ENCODE results near the gene SYK. TPM values are rescaled to one million over a fixed set of nuclear protein-coding genes. Genes with fewer than 3 reads are reported as not detected.
A peak's percentile ranks its signal among the peaks of the same experiment; 100 is the strongest.

SYK gene
- polyA plus RNA-seq, 6 donors from 2014 or later, result 163 to 261 (median 214) TPM

DNA sequence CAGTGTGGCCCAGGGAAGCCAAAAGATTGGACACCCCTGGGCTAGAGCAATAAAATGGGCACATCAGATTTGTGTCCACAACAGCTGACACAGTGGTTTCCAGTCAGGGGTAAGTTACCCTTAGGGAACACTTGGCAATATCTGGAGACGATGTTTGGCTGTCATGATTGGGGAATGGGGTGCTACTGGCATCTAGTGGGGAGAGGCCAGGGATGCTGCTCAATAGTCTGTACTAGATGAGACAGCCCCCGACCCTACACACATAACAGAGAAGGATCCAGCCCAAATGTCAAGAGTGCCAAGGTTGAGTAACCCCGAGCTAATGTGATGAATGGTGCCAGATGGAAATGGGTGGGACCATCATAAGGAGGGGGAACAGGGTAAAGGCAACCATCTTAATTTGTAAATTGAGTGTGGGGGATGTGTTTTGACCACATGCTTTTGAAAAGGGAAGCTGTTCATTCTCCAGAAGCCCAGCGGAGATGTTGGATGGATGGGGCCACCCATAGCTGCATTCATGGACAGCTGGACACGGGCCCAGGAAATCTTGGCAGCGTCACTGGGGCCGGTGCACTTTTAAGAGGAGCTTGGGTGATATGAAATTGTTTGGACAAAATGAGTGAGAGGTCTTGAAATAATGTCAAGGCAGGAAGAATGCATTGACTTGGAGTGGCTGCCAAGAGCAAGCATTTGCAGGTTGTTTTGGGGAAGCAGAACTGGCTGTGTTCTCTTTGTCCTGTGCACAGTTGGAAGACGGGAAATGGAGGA, 33.4 kb downstream of the SYK start:
- no peak for ATAC-seq (ENCODE audit: low read depth in 2 of 2)
- peak overlapping the region in 7 of 8 donors; percentile 28 to 71 (median 50) for H3K4me3 Mint-ChIP-seq
- H3K27ac Mint-ChIP-seq, result peak overlapping the region; percentile 36 to 95 (median 82)
- H3K36me3 Mint-ChIP-seq, result peaks cover 26 to 59% of the 10 kb centered on the region in 2 donors
- H3K27me3 Mint-ChIP-seq, result no peaks in the 10 kb centered on the region
- DNase-seq, result no peak
- no peaks in the 10 kb centered on the region for H3K9me3 Mint-ChIP-seq
- H3K4me1 Mint-ChIP-seq, result peaks cover 77 to 98% (median 88%) of the 10 kb centered on the region in 3 donors

DNA sequence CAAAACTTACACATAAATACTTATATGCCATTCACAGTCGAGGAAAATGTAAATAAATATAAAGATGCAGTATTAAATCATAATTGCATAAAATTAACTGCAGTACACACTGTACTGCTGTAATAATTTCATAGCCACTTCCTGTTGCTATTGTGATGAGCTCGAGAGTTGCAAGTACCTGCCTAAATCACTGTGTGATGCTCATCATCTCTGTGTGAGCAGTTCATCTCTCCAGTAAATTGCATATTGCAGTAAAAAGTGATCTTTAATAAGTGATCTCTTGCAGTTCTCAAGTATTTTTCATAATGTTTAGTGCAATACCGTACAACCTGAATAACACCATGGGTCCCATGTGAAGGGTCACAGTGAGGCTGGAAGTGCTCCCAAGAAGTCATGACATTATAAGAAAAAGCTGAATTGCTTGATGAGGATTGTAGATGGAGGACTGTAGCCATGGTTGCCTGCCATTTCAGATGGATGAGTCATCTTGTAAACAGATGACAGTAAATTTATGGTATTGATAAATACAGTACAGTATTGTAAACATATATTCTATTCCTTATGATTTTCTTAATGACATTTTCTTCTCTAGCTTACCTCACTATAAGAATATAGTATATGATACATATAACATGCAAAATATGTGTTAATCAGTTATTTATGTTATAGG, 34.9 kb downstream of the SYK start:
- Mint-ChIP-seq H3K4me1 (peaks cover 69 to 86% (median 75%) of the 10 kb centered on the region in 3 donors), H3K27me3 (no peaks in the 10 kb centered on the region), H3K9me3 (no peaks in the 10 kb centered on the region), H3K36me3 (peaks cover 26 to 48% of the 10 kb centered on the region in 2 donors), H3K27ac (peak overlapping the region; percentile 6 to 94 (median 54)), H3K4me3 (peak overlapping the region in 1 of 8 donors; percentile 6)
- DNase-seq, result no peak
- ATAC-seq (ENCODE audit: low read depth in 2 of 2), result no peak

DNA sequence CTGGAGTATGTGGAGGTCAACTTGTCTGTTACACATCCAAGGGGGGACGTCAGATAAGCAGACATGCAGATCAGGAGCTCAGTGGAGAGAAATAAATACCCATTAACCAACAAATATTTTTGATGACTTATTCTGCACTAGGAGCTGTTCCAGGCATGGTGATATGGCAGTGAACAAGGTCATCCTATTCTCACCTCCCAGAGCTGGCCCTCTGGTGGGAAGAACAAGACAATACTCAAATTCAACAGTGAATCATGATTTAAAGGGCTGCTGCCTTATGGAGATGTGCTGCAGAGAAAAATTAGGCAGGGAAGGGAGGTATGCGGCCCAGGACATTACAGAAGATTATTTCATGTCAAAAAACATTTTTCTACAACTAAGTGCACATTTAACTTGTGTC, 36.5 kb downstream of the SYK start:
- no peaks in the 10 kb centered on the region for H3K27me3 Mint-ChIP-seq
- no peak for DNase-seq
- H3K4me1 Mint-ChIP-seq, result peaks cover 55 to 71% (median 59%) of the 10 kb centered on the region in 3 donors
- peak overlapping the region in 5 of 6 donors; percentile 64 to 97 (median 84) for H3K27ac Mint-ChIP-seq
- no peaks in the 10 kb centered on the region for H3K9me3 Mint-ChIP-seq
- ATAC-seq (ENCODE audit: low read depth in 2 of 2), result peak; percentile 30 to 39
- peaks cover 18 to 33% of the 10 kb centered on the region in 2 donors for H3K36me3 Mint-ChIP-seq
- H3K4me3 Mint-ChIP-seq, result peak overlapping the region in 5 of 8 donors; percentile 19 to 73 (median 60)

DNA sequence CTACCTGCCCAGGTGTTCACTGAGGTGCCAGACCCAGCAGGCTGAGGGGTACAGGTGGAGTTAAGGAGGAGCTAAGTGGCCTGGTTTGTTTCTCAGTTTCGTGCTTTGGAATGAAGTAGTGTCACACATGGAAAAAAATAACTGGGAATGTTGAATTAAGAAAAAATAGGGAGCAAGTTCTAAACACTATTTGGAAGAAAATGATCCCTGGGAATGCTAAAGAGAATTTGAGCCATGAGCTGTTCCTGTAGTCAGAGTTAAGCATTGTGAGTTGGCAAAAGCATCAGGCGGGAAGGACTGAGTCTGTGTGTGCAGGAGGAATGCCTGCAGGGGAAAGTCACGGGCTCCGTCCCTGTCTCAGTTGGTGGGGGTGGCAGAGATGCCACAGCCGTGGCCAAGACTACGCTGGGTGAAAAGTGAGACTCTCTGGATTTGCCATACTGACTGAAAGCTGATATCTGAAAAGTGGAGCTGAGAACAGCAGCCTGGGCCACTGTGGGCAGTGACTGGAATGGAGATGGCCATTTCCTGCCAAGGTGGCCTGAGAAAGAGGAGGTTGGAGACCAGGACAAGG, 37.0 kb downstream of the SYK start:
- ATAC-seq (ENCODE audit: low read depth in 2 of 2), result no peak
- Mint-ChIP-seq H3K9me3 (no peaks in the 10 kb centered on the region), H3K27me3 (no peaks in the 10 kb centered on the region), H3K4me3 (peak overlapping the region in 7 of 8 donors; percentile 19 to 77 (median 55)), H3K4me1 (peaks cover 50 to 65% (median 53%) of the 10 kb centered on the region in 3 donors), H3K27ac (peak overlapping the region; percentile 12 to 97 (median 62)), H3K36me3 (peaks cover 18 to 28% of the 10 kb centered on the region in 2 donors)
- no peak for DNase-seq

DNA sequence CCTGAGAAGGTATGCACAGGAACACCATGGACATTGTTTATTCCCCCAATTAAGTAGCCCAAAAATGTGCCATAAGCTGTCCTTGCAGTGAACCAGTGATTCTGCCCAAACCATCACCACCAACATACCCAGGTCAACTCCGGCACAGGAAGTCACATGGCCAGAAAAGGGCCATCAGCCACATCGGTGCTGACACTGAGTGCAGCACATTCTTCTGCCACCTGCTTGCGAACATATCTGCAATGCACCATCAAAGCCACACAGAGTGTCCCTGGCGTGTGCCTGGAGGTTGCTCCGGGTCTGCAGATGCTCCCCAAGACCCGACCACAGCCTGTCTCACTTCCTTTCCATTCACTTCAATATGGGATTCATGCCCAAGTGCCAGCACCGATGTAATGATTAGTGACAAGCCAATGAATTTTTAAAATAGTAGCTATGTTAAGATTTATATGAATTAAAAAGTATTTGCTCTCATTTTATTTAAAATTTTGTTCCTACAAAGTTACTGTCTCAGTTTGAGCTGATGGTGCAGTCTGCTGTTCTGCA, 37.6 kb downstream of the SYK start:
- no peak for DNase-seq
- ATAC-seq (ENCODE audit: low read depth in 2 of 2), result peak; percentile 46 to 47

DNA sequence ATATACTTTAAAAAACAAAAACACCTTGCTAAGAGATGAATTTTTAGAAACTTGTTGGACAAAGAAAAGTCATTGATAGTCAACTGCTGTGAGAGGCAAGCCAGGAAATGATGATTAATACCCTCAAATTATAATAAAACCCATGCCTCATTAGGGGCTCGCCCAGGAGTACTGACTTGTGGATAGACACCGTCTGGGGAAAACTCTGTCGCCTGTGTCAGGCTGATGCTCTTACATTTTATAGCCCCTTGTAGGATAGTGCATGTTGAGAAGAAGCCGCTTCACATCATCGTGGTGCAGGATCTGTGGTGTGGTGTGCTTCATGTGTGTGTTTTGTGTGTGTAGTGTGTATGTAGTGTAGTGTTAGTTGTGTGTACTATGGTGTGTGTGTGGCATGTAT, 39.1 kb downstream of the SYK start:
- ATAC-seq (ENCODE audit: low read depth in 2 of 2) (no peak), DNase-seq (no peak)
- H3K27me3 Mint-ChIP-seq, result no peaks in the 10 kb centered on the region
- peaks cover 12 to 14% of the 10 kb centered on the region in 2 donors for H3K36me3 Mint-ChIP-seq
- no peaks in the 10 kb centered on the region for H3K9me3 Mint-ChIP-seq
- H3K27ac Mint-ChIP-seq, result no peak overlapping the region
- H3K4me1 Mint-ChIP-seq, result peaks cover 31 to 45% (median 34%) of the 10 kb centered on the region in 3 donors
- H3K4me3 Mint-ChIP-seq, result no peak overlapping the region

More for the DNA sequence above, 37.6 kb downstream of the SYK start:
- Mint-ChIP-seq H3K27ac (peak overlapping the region in 5 of 6 donors; percentile 56 to 90 (median 64)), H3K36me3 (peaks cover 18 to 22% of the 10 kb centered on the region in 2 donors), H3K27me3 (no peaks in the 10 kb centered on the region), H3K4me3 (peak overlapping the region in 7 of 8 donors; percentile 23 to 77 (median 50)), H3K4me1 (peaks cover 44 to 59% (median 48%) of the 10 kb centered on the region in 3 donors), H3K9me3 (no peaks in the 10 kb centered on the region)

DNA sequence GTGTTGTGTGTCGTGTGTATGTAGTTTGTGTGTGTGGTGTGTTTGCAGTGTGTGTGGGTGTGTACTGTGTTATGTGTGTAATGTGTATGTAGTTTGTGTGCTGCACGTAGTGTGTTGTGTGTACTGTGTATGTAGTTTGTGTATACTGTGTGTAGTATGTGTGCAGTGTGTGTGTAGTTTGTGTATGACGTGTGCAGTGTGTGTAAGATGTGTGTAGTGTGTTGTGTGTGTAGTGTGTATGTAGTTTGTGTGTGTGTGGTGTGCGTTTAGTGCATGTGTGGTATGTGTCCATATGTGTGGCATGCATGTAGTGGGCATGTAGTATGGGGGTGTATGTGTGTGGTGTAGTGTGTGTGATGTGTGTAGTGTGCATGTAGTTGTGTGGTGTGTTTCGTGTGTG, 39.6 kb downstream of the SYK start:
- DNase-seq, result no peak
- Mint-ChIP-seq H3K27me3 (no peaks in the 10 kb centered on the region), H3K36me3 (peaks cover 12 to 16% of the 10 kb centered on the region in 2 donors), H3K4me1 (peaks cover 31 to 40% (median 34%) of the 10 kb centered on the region in 3 donors), H3K27ac (no peak overlapping the region), H3K4me3 (no peak overlapping the region), H3K9me3 (no peaks in the 10 kb centered on the region)
- ATAC-seq (ENCODE audit: low read depth in 2 of 2), result no peak

DNA sequence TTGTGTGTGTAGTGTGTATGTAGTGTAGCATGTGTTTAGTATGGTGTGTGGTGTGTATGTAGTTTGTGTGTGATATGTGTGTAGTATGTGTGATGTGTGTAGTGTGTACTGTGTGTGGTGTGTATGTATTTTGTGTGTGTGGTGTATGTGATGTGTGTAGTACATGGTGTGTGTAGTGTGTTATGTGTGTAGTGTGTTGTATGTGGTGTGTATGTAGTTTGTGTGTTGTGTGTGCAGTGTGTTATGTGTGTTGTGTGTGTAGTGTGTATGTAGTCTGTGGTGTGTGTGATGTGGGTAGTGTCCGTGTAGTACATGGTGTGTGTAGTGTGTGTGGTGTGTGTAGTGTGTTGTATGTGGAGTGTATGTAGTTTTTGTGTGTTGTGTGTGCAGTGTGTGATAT, 40.0 kb downstream of the SYK start:
- peaks cover 12 to 14% of the 10 kb centered on the region in 2 donors for H3K36me3 Mint-ChIP-seq
- ATAC-seq (ENCODE audit: low read depth in 2 of 2), result no peak
- no peak overlapping the region for H3K27ac Mint-ChIP-seq
- H3K4me1 Mint-ChIP-seq, result peaks cover 31 to 38% (median 34%) of the 10 kb centered on the region in 3 donors
- no peak overlapping the region for H3K4me3 Mint-ChIP-seq
- no peaks in the 10 kb centered on the region for H3K27me3 Mint-ChIP-seq
- DNase-seq, result no peak
- H3K9me3 Mint-ChIP-seq, result no peaks in the 10 kb centered on the region

DNA sequence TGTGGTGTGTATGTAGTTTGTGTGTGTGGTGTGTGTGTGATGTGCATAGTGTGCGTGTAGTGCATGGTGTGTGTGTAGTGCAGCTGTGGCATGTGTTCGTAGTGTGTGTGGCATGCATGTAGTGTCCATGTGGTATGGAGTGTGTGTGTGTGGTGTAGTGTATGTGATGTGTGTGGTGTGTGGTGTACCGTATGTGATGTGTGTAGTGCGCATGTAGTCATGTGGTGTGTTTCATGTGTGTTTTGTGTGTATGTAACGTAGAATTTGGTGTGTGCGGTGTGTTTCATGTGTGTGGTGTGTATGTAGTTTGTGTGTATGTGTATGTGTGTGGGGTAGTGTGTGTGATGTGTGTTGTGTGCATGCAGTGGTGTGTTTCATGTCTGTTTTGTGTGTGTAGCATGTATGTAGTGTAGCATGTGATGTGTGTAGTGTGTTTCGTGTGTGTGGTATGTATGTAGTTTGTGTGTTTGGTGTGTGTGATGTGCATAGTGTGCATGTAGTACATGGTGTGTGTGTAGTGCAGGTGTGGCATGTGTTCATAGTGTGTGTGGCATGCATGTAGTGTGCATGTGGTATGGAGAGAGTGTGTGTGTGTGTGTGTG, 40.7 kb downstream of the SYK start:
- Mint-ChIP-seq H3K4me1 (peaks cover 29 to 34% (median 30%) of the 10 kb centered on the region in 3 donors), H3K27ac (no peak overlapping the region), H3K9me3 (no peaks in the 10 kb centered on the region), H3K36me3 (peaks cover 8 to 11% of the 10 kb centered on the region in 2 donors), H3K27me3 (no peaks in the 10 kb centered on the region), H3K4me3 (no peak overlapping the region)
- ATAC-seq (ENCODE audit: low read depth in 2 of 2) (no peak), DNase-seq (no peak)

DNA sequence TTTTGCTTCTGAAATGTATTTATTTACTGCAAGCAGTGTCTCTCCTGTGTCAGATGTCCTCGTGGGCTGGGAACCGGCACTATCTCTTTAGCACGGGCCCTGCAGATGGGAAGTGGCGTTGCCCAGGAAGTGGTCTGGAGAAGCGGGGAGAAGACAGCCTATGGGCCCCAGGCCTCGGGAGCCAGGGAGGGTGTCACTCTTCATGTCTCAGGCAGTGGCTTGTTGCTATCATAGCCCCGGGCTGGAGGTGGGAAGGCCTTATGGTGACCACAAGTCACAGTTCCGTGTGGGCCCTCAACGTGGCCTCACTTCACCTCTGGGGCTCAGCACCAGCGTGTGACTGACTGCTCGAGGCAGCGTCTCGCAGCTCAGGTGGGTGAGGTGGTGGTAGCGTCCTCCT, 41.4 kb downstream of the SYK start:
- Mint-ChIP-seq H3K4me1 (peaks cover 24 to 30% (median 30%) of the 10 kb centered on the region in 3 donors), H3K36me3 (peaks cover 9 to 11% of the 10 kb centered on the region in 2 donors), H3K4me3 (no peak overlapping the region), H3K27ac (no peak overlapping the region), H3K27me3 (no peaks in the 10 kb centered on the region), H3K9me3 (no peaks in the 10 kb centered on the region)
- DNase-seq (no peak), ATAC-seq (ENCODE audit: low read depth in 2 of 2) (peak; percentile 13 to 18)

DNA sequence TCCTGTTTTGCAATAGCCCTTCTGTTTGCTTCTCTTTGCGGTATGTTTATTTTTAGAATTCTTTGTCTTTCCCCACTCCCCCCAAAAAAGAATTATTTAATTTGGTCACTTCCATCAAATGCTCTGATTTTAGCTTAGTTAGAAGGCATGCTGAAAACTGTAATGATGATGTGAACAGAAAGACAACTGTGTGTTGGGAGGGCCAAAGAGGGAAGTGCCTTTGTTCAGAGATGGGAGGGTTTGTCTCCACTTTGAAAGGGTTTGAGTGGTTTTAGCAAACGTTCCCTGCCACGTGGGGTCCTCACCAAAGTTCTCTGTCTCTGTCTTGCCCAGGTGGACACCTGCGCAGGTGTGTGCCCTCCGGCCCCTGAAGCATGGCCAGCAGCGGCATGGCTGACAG, 41.9 kb downstream of the SYK start:
- Mint-ChIP-seq H3K4me1 (peaks cover 21 to 28% (median 25%) of the 10 kb centered on the region in 3 donors), H3K36me3 (peaks cover 13 to 15% of the 10 kb centered on the region in 2 donors), H3K9me3 (no peaks in the 10 kb centered on the region), H3K4me3 (peak overlapping the region in 1 of 8 donors; percentile 22), H3K27me3 (no peaks in the 10 kb centered on the region), H3K27ac (peak overlapping the region in 1 of 6 donors; percentile 76)
- DNase-seq, result no peak
- no peak for ATAC-seq (ENCODE audit: low read depth in 2 of 2)

DNA sequence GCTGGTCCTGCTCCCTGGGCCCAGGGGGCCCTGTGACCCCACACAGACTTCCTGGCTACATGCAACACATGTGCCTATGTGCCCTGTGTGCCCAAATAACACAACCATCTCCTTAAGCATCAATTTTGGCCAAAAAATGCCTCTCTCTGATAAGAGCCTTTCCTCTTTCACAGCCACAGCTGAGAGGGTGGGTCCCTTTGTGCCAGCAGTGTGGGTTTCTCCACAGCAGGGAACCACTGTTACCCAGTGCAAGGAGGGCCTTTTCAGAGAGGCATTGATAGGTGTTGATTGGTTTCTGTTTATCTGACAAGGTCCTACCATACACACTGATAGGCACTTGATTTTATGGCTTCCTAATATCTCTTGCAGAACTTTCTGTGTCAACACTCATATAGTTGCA, 42.7 kb downstream of the SYK start:
- H3K9me3 Mint-ChIP-seq, result no peaks in the 10 kb centered on the region
- peaks cover 18 to 23% of the 10 kb centered on the region in 2 donors for H3K36me3 Mint-ChIP-seq
- no peak for ATAC-seq (ENCODE audit: low read depth in 2 of 2)

More for the DNA sequence above, 42.7 kb downstream of the SYK start:
- H3K27me3 Mint-ChIP-seq, result no peaks in the 10 kb centered on the region
- no peak overlapping the region for H3K4me3 Mint-ChIP-seq
- DNase-seq, result no peak
- peaks cover 17 to 28% (median 19%) of the 10 kb centered on the region in 3 donors for H3K4me1 Mint-ChIP-seq
- H3K27ac Mint-ChIP-seq, result peak overlapping the region in 2 of 6 donors; percentile 6 to 70
